ENCODE measurements around the gene GP5. TPM values are rescaled to one million over a fixed set of nuclear protein-coding genes. Genes with fewer than 3 reads are reported as not detected.

Gene GP5
- total RNA-seq, 1 donor: 0.27 TPM

DNA sequence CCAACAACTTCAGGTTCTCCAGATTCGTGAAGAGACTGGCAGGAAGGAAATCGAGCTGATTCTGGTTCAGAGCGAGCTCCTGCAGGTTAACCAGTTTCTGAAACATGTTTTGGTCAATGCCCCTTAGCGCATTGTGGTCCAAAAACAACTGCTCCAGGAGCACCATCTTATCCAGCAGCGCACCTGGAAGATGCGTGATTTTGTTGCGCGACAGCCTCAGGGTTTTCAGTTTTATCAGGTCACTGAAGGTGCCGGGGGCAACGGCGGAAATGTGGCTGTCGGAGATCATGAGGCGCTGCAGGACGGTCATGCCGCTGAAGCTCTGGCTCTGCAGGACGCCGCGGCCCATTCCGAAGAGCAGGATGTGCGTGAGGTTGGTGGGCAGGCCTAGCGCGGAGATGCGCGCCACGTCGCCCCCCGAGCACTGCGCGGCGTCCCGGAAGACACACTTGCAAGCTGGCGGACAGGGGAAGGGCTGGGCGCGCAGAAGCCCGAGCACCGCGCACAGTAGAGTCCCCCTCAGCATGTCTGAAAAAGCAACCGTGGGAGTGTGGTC, 1.2 kb downstream of the GP5 start:
- DNase-seq (ENCODE audit: low read depth in 2 of 3, low spot score in 2 of 3): peak in 2 of 3 donors; percentile 37 to 40

DNA sequence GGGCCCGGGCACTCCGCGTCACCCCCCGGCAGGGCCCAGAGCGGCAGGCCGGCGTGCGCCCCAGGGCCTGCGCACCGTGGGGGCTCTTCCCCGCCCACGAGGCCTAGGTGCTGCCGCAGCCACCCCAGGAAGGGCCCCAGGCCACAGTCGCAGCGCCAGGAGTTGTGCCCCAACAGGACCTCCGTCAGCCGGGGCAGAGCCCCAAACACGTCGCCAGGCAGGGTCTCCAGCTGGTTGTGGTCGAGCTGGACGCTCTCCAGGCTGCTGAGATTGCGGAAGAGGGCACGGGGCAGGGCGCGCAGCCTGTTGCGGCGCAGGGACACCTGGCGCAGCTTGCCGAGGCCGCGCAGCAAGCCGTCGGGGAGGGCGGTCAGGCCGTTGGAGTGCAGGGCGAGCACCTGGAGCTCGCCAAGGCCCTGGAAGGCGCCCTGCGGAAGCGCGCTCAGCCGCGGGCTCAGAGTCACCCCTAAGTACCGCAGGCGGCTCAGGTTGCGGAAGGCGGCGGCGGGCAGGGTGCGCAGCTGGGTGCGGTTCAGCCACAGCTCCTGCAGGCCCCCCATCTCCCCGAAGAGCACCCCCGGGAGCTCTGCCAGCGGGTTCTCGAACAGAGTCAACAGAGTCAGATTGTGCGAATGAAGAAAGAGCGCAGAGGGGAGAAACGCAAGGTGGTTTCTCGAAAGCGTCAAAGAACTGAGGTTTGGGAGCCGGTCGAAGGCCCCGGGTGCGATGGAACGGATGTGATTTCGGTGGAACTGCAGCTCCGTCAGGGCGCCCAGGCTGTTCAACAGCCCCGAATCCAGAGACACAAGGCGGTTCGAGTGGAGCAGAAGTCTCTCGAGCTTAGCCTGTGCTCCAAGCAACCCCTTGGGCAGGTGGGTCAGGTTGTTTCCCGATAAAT, 2.0 kb downstream of the GP5 start:
- peak; percentile 34 to 90 (median 75) for DNase-seq (ENCODE audit: low read depth in 2 of 3, low spot score in 2 of 3)

DNA sequence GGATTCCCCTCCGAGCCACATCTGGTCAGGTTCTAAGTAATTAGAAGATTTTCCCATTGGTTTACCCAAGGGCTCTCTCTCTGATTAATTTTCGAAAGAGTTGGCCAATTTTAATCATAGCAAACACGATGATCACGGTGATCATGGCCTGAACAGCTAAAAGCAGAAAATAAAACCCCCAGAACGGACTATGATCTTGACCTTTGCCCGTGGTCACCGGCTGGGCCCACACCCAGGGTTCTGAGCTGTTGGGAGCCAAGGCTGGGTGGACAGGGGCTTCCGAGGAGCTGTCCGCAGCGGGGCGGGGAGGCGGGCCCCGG, 2.6 kb downstream of the GP5 start:
- DNase-seq (ENCODE audit: low read depth in 2 of 3, low spot score in 2 of 3): no peak

- peak; percentile 26 to 66 (median 58) for DNase-seq (ENCODE audit: low read depth in 2 of 3, low spot score in 2 of 3)
Observed at GRCh38 chr3:194395778-194396538, 3.1 kb downstream of the GP5 start.

- no peak for DNase-seq (ENCODE audit: low read depth in 2 of 3, low spot score in 2 of 3)
Observed at GRCh38 chr3:194395212-194395611, 3.9 kb downstream of the GP5 start.

GRCh38 chr3:194392576-194392975, 6.5 kb downstream of the GP5 start:
- no peak for DNase-seq (ENCODE audit: low read depth in 2 of 3, low spot score in 2 of 3)

DNA sequence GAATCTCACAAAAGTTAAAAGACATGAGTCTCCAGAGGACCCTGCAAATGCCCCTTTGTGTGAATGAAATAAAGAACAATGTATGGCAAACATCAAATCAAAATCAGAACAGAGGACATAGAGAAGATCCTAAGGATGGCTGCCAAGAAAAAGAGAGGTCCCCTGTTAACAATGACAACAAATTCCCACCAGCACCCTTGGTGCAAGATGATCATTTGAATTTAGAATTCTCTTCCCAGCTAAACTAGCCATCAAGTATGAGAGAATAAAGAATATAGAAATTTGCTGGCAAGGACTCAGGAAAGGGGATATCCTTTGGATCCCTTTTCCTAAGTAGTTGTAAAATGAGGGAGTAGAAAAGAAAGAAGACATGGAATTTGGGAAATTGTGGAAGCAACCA, 8.2 kb downstream of the GP5 start:
- no peak for DNase-seq (ENCODE audit: low read depth in 2 of 3, low spot score in 2 of 3)

DNA sequence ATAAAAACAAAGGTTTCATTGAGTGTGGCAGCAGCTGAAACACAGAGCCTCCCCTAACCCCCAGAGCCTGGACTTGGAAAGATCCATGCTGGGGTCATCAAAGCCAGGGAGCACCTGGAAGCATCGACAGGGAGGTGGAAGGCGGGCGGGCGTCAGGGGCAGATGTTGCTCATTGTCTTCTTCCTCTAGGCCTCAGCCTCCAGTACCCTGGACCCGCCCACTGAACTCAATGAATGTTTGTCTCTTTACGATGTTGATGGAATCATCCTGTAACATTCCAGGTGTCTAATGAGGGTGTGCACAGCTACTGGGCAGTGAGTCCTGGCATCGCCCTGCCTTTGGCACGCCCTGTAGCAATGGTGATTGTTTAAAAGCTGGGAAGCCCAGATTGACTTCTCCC, 9.8 kb downstream of the GP5 start:
- no peak for DNase-seq (ENCODE audit: low read depth in 2 of 3, low spot score in 2 of 3)

DNA sequence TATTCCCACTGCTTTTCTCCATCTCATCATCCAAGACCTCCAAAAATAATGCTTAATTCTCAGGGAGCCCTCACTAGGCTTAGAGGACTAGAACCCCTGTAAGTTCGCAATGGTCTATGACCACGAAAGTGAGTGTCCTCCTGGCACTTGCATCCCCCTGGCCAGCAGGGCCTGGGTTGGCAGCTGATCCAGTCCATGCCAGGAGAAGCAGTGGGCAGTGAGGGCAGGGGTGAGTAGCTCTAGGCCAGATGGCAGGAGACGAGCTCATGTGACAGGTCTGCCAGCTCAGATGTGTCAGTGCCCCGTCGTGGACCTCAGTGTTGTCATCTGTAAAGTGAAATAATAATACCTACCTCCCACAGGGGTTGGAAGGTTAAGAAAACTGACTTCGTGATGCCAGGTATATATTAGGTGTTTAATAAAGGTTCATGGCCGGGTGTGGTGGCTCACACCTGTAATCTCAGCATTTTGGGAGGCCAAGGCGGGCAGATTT, 11.1 kb downstream of the GP5 start:
- DNase-seq (ENCODE audit: low read depth in 2 of 3, low spot score in 2 of 3): no peak

- no peak for DNase-seq (ENCODE audit: low read depth in 2 of 3, low spot score in 2 of 3)
Observed at GRCh38 chr3:194387276-194387675, 11.8 kb downstream of the GP5 start.

- no peak for DNase-seq (ENCODE audit: low read depth in 2 of 3, low spot score in 2 of 3)
Observed at GRCh38 chr3:194386648-194387047, 12.4 kb downstream of the GP5 start.

DNA sequence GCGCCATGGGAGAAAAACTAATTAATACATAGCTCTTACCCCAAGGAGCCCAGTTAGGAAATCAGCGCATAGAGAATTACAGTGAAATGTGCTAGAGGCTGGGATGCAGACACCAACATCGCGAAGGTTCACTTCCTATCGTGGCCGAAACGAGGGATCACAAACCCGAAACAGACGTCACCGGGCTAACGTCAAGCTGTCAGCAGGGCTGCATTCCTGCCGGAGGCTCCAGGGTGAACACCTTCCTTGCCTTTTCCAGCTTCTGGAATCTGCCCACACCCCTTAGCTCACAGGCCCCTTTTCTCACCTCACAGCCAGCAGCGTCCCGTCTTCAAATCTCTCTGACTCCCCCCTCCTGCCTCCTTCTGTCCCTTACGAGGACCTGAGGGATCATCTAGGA, 13.0 kb downstream of the GP5 start:
- DNase-seq (ENCODE audit: low read depth in 2 of 3, low spot score in 2 of 3): no peak

GRCh38 chr3:194384569-194385001, 14.5 kb downstream of the GP5 start:
- DNase-seq (ENCODE audit: low read depth in 2 of 3, low spot score in 2 of 3): no peak

DNA sequence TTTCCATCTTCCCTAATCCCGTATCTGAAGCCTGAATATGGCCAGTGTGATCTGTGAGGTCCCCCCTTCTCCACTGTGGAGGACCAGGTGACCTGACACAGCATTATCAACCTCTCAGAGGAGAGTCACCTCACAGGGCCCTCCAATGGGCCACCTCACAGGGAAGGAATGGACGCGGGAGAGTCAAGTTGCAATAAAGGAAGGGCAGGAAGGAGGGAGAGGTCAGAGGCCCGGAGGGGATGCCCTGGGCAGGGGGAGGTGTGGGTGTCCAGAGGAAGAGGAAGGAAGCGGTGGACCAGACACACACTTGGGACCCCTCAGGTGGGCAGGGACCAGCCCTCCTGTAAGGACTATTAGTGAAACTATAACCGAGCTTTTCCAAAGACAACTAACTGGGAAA, 14.9 kb downstream of the GP5 start:
- DNase-seq (ENCODE audit: low read depth in 2 of 3, low spot score in 2 of 3): no peak

DNA sequence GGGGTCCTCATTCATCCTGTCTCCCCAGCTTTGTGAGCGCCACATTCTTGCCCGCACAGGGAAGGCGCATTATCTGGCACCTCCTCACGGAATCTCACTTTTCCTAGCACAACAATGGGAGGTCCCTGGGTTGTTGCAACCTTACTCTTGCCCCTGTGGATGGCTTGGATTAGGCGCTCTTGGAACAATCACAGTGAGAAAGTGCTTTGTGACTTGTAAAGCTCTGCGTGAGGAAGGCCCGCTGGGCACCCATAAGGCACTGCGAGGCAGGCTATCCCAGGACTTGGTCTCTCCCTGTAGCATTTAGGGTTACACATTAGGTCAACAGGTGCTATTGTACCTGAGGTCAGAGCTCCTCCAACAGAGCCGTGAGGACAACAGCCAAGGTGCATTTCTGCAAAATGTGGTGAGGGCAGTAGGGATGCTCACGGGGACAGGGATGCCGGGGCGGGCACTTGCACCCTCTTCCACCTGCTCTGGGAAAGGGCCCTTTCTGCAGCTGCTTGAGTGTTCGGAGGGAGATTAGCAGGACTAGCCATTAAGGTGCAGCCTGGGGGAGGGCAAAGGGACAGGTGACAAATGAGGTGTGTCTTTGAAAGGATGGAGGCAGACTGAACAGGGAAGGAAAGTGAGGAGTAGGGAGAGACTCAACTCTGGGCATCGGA, 15.7 kb downstream of the GP5 start:
- no peak for DNase-seq (ENCODE audit: low read depth in 2 of 3, low spot score in 2 of 3)

DNA sequence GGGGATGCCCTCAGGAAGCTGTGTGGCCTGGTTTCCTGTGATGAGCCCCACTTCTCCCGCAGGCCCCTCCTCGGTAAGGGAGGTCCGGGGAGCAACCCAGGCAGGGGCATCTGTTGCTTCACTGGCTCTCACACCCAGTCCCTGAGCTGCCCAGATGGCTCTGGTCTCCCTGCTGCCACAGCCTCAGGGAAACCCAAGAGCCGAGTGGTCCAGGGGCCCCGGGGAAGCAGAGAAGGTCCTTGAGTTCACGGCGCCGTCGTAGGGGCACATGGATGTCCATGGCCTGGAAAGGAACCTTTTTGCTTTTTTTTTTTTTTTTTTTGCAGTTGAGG, 16.2 kb downstream of the GP5 start:
- DNase-seq (ENCODE audit: low read depth in 2 of 3, low spot score in 2 of 3): no peak

DNA sequence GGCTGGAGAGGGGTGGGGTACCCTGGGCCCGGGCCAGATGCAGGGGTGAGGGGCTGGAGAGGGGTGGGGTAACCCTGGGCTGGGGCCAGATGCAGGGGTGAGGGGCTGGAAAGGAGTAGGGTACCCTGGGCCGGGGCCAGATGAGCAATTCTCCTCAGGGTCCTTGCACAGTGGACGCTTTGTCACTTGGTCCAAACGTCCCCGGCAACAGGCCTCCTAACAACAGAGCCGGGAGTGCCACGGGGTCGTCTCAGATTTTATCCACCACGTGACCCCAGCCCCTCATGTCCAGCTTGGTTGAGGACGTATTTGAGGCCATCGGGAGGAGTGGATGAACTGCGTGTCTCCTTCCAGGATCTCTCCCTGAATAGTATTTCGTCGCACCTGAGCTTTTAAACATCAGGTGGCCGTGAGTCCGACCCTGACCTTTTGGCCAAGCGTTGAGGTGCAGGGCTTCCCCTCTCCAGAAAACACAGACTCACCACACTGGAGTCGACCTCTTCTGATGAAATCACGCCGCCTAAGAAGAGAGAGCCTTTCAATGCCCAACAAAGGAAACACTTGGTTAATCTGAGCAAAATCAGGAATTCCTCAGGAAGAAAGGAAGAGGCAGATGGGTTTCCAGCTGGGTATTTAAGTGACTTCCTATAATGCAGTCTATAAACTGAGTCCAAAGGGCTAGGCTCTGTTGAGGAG, 16.7 kb downstream of the GP5 start:
- no peak for DNase-seq (ENCODE audit: low read depth in 2 of 3, low spot score in 2 of 3)

- DNase-seq (ENCODE audit: low read depth in 2 of 3, low spot score in 2 of 3): no peak
Observed at GRCh38 chr3:194381460-194381875, 17.6 kb downstream of the GP5 start.

GRCh38 chr3:194380326-194380725, 18.7 kb downstream of the GP5 start:
- no peak for DNase-seq (ENCODE audit: low read depth in 2 of 3, low spot score in 2 of 3)

DNA sequence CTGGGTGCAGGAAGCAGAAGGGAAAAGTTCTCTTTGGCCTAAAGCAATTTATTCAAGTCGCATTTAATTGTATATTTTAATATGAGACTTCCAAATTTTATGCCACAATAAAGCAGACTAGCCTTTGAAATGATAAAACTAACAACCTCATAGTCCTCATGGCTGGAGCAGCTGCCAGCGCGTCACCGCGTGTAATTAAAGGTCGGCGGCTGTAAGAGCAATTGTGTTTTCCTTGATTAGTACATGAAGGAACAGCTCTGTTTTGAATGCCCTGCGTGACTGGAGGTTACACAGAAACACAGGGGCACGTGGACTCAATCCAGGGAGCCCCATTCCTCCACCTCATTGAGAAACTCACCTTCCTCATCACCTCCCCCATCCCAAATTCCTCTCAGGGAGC, 19.4 kb downstream of the GP5 start:
- no peak for DNase-seq (ENCODE audit: low read depth in 2 of 3, low spot score in 2 of 3)

DNA sequence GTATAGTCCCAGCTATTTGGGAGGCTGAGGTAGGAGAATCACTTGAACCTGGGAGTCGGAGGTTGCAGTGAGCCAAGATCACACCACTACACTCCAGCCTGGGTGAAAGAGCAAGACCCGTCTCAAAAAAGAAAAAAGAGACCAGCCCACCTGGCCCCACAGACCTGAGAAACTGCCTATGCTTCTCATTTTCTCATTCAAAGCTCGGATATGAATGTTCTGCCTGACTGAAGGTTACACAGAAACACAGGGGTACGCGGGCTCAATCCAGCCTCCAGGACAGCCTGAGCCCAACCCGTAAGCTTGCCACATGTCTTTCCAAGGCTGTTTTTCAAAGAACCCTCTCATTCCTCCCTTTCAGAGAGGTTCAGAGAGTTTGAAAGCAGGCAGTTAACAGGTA, 19.8 kb downstream of the GP5 start:
- no peak for DNase-seq (ENCODE audit: low read depth in 2 of 3, low spot score in 2 of 3)
